Lung (tissue), 13 donors: Measurements from ENCODE around the gene MPZL3. TPM values are rescaled to one million over a fixed set of nuclear protein-coding genes. Genes with fewer than 3 reads are reported as not detected.
"Not testable (repeated sequence)": the region's sequence is repeated elsewhere in the genome, so short reads cannot be mapped to it uniquely, and the experiment has no call there.

Experiments
- ATAC-seq: fragments of 200-7000 bp; cut with Tn5 transposase; one replicate; pipeline ENCODE4 v1.9.1; 2020; ENCODE audit warnings: moderate number of reproducible peaks; ENCODE audit not compliant: insufficient read depth, low FRiP score
- DNase-seq, 3 donors: peaks; one replicate each; pipeline ENCODE4 v3.0.0-alpha.2; 2013 to 2017
- H3K27ac ChIP-seq, 2 donors: one replicate each; pipeline ENCODE4 v1.5.1; 2013; ENCODE audit warnings: mild to moderate bottlenecking in 2 of 2, moderate library complexity in 2 of 2, control low read depth in 1 of 2, inconsistent platforms in 1 of 2, low read depth in 1 of 2, low read length in 1 of 2
- H3K27me3 ChIP-seq, 3 donors: one replicate each; pipeline ENCODE4 v1.5.1; 2013; ENCODE audit warnings: low read length in 2 of 3; ENCODE audit not compliant: control insufficient read depth in 3 of 3, insufficient read depth in 3 of 3
- H3K36me3 ChIP-seq, 4 donors: one replicate each; pipeline ENCODE4 v1.5.1; 2013; ENCODE audit warnings: low read length in 4 of 4, mild to moderate bottlenecking in 1 of 4, moderate library complexity in 1 of 4; ENCODE audit not compliant: control insufficient read depth in 4 of 4, insufficient read depth in 4 of 4
- H3K4me1 ChIP-seq, 5 donors: one replicate each; pipeline ENCODE4 v1.5.1; 2013; ENCODE audit warnings: low read length in 5 of 5, mild to moderate bottlenecking in 2 of 5, moderate library complexity in 1 of 5; ENCODE audit not compliant: control insufficient read depth in 5 of 5, insufficient read depth in 5 of 5
- H3K4me3 ChIP-seq: one replicate; pipeline ENCODE4 v1.5.1; 2013; ENCODE audit warnings: mild to moderate bottlenecking, control low read depth, moderate library complexity
- H3K9ac ChIP-seq, 2 donors: one replicate each; pipeline ENCODE4 v1.5.1; 2013; ENCODE audit warnings: low read length in 2 of 2, control low read depth in 1 of 2; ENCODE audit not compliant: insufficient read depth in 1 of 2
- H3K9me3 ChIP-seq, 4 donors: one replicate each; pipeline ENCODE4 v1.5.1; 2013; ENCODE audit warnings: low read length in 3 of 4, mild to moderate bottlenecking in 1 of 4, moderate library complexity in 1 of 4; ENCODE audit not compliant: control insufficient read depth in 4 of 4, insufficient read depth in 3 of 4
- WGBS, 2 donors: extraction: QIAGEN DNeasy Blood & Tissue Kit; methylation state at CpG; one replicate each; pipeline ENCODE4 v1.1.7; 2013; 5-methylcytosine and 5-hydroxymethylcytosine counted together
- polyA plus RNA-seq, 2 donors: library from polyadenylated mRNA; stranded (reverse); fragments of 200-250 nt; gene quantifications; one replicate each; pipeline ENCODE4 v1.2.1, GENCODE V29; 2013
- small RNA-seq: library from RNA; depleted of rRNA; stranded (forward); fragments of <200 nt; gene quantifications from one replicate; pipeline ENCODE3, GENCODE V24; 2014; ENCODE audit warnings: low replicate concordance
- total RNA-seq, 2 donors: library from RNA; depleted of rRNA in 1 of 2; stranded (reverse); fragments of >200 nt in 1 of 2; gene quantifications; one replicate each; pipeline ENCODE4 v1.2.1, GENCODE V29; 2014 to 2021
- TF ChIP-seq, protein P1 (sequence below): IDR thresholded peaks from 2 replicates; pipeline ENCODE4 v1.5.1; 2012; ENCODE audit warnings: mild to moderate bottlenecking; ENCODE audit errors: control extremely low read depth, extremely low read depth
- donor health status: control.
- donor health status: control.
- donor health status: Bipolar disorder and iron deficiency.
- donor health status: healthy.
- donor health status: DM: yes; HTN: yes; CAD: no.

Gene MPZL3
- total and polyA plus RNA-seq, 4 donors, result 7.7 to 22.6 (median 11.1) TPM

- DNase-seq, result no peak
- Histone ChIP-seq H3K9ac (no peak overlapping the region), H3K4me3 (no peak overlapping the region), H3K4me1 (peaks cover 0 to 10% (median 5%) of the 10 kb centered on the region in 5 donors), H3K27ac (no peak overlapping the region), H3K36me3 (no peaks in the 10 kb centered on the region), H3K27me3 (no peaks in the 10 kb centered on the region), H3K9me3 (no peaks in the 10 kb centered on the region)
- ATAC-seq, result peak; percentile 41
- 52 to 82% methylated on average over 12 of the region's 12 CpGs for WGBS, 2 donors
- TF ChIP-seq, protein P1, sequence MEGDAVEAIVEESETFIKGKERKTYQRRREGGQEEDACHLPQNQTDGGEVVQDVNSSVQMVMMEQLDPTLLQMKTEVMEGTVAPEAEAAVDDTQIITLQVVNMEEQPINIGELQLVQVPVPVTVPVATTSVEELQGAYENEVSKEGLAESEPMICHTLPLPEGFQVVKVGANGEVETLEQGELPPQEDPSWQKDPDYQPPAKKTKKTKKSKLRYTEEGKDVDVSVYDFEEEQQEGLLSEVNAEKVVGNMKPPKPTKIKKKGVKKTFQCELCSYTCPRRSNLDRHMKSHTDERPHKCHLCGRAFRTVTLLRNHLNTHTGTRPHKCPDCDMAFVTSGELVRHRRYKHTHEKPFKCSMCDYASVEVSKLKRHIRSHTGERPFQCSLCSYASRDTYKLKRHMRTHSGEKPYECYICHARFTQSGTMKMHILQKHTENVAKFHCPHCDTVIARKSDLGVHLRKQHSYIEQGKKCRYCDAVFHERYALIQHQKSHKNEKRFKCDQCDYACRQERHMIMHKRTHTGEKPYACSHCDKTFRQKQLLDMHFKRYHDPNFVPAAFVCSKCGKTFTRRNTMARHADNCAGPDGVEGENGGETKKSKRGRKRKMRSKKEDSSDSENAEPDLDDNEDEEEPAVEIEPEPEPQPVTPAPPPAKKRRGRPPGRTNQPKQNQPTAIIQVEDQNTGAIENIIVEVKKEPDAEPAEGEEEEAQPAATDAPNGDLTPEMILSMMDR, result no peak
Measured at GRCh38 chr11:118184784-118185579, 67.2 kb downstream of the MPZL3 start.

- not testable (repeated sequence) for H3K9ac ChIP-seq, ATAC-seq, H3K36me3 ChIP-seq, H3K9me3 ChIP-seq, H3K27me3 ChIP-seq, H3K27ac ChIP-seq, DNase-seq, H3K4me3 ChIP-seq
- 65 to 83% methylated on average over 5 of the region's 5 CpGs for WGBS, 2 donors
- H3K4me1 ChIP-seq, result peaks cover 0 to 11% (median 7%) of the 10 kb centered on the region in 5 donors
Measured at GRCh38 chr11:118183691-118184090, 68.5 kb downstream of the MPZL3 start.

DNA sequence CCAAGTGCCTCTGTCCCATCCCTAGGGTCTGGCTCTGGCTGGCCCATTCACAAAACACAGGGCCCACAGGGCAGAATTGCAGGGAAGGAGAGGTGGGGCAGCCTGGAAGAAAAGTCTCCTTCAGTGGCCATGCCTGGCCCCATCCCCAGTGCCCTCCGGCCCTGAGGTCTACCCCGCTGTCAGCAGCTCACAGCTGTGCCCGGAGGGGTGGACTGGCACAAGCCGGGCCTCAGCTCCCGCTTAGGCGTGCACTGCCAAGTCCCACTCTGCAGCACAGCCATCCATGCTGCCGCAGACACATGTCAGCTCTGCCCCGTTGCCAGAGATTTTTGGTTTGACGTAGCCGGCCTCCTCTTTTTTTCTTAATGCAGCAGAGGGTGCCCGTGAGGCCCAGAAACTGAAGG, 71.9 kb downstream of the MPZL3 start:
- WGBS, 2 donors, result 24 to 33% methylated on average over 11 of the region's 11 CpGs
- Histone ChIP-seq H3K36me3 (no peaks in the 10 kb centered on the region), H3K4me1 (peaks cover 0 to 16% (median 7%) of the 10 kb centered on the region in 5 donors), H3K9ac (no peak overlapping the region), H3K27ac (peak overlapping the region in 1 of 2 donors; percentile 87), H3K27me3 (no peaks in the 10 kb centered on the region), H3K9me3 (no peaks in the 10 kb centered on the region), H3K4me3 (no peak overlapping the region)
- ATAC-seq (peak; percentile 46), DNase-seq (peak; percentile 84 to 95 (median 93))
- TF ChIP-seq, protein P1, result no peak

DNA sequence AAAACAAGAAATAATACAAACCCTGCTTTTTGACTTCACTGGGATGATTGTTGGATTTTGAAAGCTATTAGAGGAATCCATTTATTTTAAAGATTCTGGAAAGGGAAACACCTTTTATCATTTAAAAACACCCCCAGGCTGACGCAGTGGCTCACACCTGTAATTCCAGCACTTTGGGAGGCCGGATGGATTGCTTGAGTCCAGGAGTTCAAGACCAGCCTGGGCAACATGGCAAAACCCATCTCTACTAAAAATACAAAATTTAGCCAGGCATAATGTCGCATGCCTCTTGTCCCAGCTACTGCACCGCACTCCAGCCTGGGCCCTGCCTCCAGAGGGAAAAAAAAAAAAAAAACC, 75.4 kb downstream of the MPZL3 start:
- TF ChIP-seq, protein P1, result no peak
- ATAC-seq (no peak), DNase-seq (no peak)
- Histone ChIP-seq H3K36me3 (no peaks in the 10 kb centered on the region), H3K4me3 (no peak overlapping the region), H3K27me3 (no peaks in the 10 kb centered on the region), H3K9ac (no peak overlapping the region), H3K4me1 (peaks cover 0 to 27% (median 7%) of the 10 kb centered on the region in 5 donors), H3K9me3 (no peaks in the 10 kb centered on the region), H3K27ac (no peak overlapping the region)
- 89 to 94% methylated on average over 4 of the region's 4 CpGs for WGBS, 2 donors

Small RNAs within 50 kb of the gene (small RNA-seq; reads per million reads assigned to genes)
- gene HSPE1P18, result not detected

Other genes starting within 250 kb of the MPZL3 start
- 10 to 100 TPM in 1 of 2 donors, 1 to 10 TPM in 1; 4.8 to 10.1 TPM for gene TMPRSS4, start 175.3 kb downstream of the MPZL3 start, total RNA-seq
- 1 to 10 TPM; 8.7 to 8.8 TPM for gene TMPRSS4, start 175.3 kb downstream of the MPZL3 start, polyA plus RNA-seq
- under 1 TPM; 0.06 to 0.17 TPM for gene SMIM35, start 165.4 kb downstream of the MPZL3 start, total RNA-seq
- gene SMIM35, start 165.4 kb downstream of the MPZL3 start, polyA plus RNA-seq, result under 1 TPM; 0.06 to 0.15 TPM
- gene SCN4B, start 99.5 kb downstream of the MPZL3 start, total RNA-seq, result 1 to 10 TPM; 3.1 to 5.2 TPM
- gene SCN4B, start 99.5 kb downstream of the MPZL3 start, polyA plus RNA-seq, result 1 to 10 TPM in 1 of 2 donors, under 1 TPM in 1; 0.95 to 1.5 TPM
- gene SCN2B, start 75.7 kb downstream of the MPZL3 start, total RNA-seq, result 1 to 10 TPM; 1.0 to 1.6 TPM
- gene SCN2B, start 75.7 kb downstream of the MPZL3 start, polyA plus RNA-seq, result under 1 TPM; 0.03 to 0.20 TPM
- 10 to 100 TPM; 29.3 to 49.1 TPM for gene JAML, start 27.4 kb downstream of the MPZL3 start, total RNA-seq
- gene JAML, start 27.4 kb downstream of the MPZL3 start, polyA plus RNA-seq, result 10 to 100 TPM; 34.4 to 36.5 TPM
- 100 to 1,000 TPM; 116 to 143 TPM for gene MPZL2, start 11.9 kb upstream of the MPZL3 start, total RNA-seq
- 100 to 1,000 TPM in 1 of 2 donors, 10 to 100 TPM in 1; 87.2 to 120 TPM for gene MPZL2, start 11.9 kb upstream of the MPZL3 start, polyA plus RNA-seq
- gene CD3E, start 52.4 kb upstream of the MPZL3 start, total RNA-seq, result 1 to 10 TPM; 4.4 to 5.3 TPM
- 1 to 10 TPM; 5.1 to 5.7 TPM for gene CD3E, start 52.4 kb upstream of the MPZL3 start, polyA plus RNA-seq
- 1 to 10 TPM; 3.8 to 9.3 TPM for gene CD3D, start 90.3 kb upstream of the MPZL3 start, total RNA-seq
- gene CD3D, start 90.3 kb upstream of the MPZL3 start, polyA plus RNA-seq, result 1 to 10 TPM; 8.0 to 9.9 TPM
- 1 to 10 TPM; 1.5 to 2.7 TPM for gene CD3G, start 92.0 kb upstream of the MPZL3 start, total RNA-seq
- gene CD3G, start 92.0 kb upstream of the MPZL3 start, polyA plus RNA-seq, result under 1 TPM; 0.55 to 0.73 TPM
- 10 to 100 TPM; 37.5 to 53.2 TPM for gene UBE4A, start 107.2 kb upstream of the MPZL3 start, total RNA-seq
- gene UBE4A, start 107.2 kb upstream of the MPZL3 start, polyA plus RNA-seq, result 10 to 100 TPM; 14.9 to 18.2 TPM
- 100 to 1,000 TPM in 1 of 2 donors, 10 to 100 TPM in 1; 50.4 to 143 TPM for gene ATP5MG, start 149.2 kb upstream of the MPZL3 start, total RNA-seq
- gene ATP5MG, start 149.2 kb upstream of the MPZL3 start, polyA plus RNA-seq, result 100 to 1,000 TPM in 1 of 2 donors, 10 to 100 TPM in 1; 96.7 to 367 TPM
- gene KMT2A, start 184.1 kb upstream of the MPZL3 start, total RNA-seq, result 100 to 1,000 TPM in 1 of 2 donors, 10 to 100 TPM in 1; 44.5 to 127 TPM
- gene KMT2A, start 184.1 kb upstream of the MPZL3 start, polyA plus RNA-seq, result 1 to 10 TPM; 7.7 to 9.5 TPM